K562 (cell line): Measurements from ENCODE around the gene TAC3. TPM values are rescaled to one million over a fixed set of nuclear protein-coding genes. Genes with fewer than 3 reads are reported as not detected.

ENCODE experiments used
- ATAC-seq: fragments of 200-7000 bp; cut with Tn5 transposase; 3 replicates; pipeline ENCODE4 v1.9.1; 2020; ENCODE audit warnings: moderate library complexity
- BruUV-seq: library from RNA; stranded (reverse); fragments of 400-500 nt; replicated peaks from 2 replicates; lab custom pipeline; 2021; lab: Mats Ljungman, UMichigan
- CTCF ChIA-PET: fragments of 300-600 bp; formaldehyde crosslinking; extraction: SDS; loops from one replicate; lab custom pipeline; 2021; ENCODE audit warnings: low intra/inter-chr PET ratio; lab: Yijun Ruan, JAX
- POLR2A ChIA-PET: fragments of 300-600, 350-650 bp; sonication (Branson Sonifier 250); formaldehyde crosslinking; extraction: SDS; loops from one replicate; lab custom pipeline; 2021; ENCODE audit warnings: antibody characterized with exemption, inconsistent platforms; lab: Yijun Ruan, JAX
- DNase-seq, 4 experiments: peaks; one replicate each; pipeline versions ENCODE4 v3.0.0 to v3.0.0-alpha.2; 2011 to 2018; ENCODE audit warnings: low spot score in 3 of 4, mixed read lengths in 3 of 4; ENCODE audit errors: extremely low read depth in 1 of 4
- FAIRE-seq: peaks from 2 replicates; lab custom pipeline; 2011; peaks lifted over from hg19 to GRCh38; lab: Jason Lieb, UNC
- H2AFZ ChIP-seq: 2 replicates; pipeline ENCODE4 v1.6.0; 2011; ENCODE audit warnings: low read depth, low read length, control low read depth, inconsistent platforms
- H3K27ac ChIP-seq: fragments of 200-600 bp; 3 replicates; pipeline ENCODE4 v1.8.0; 2011; ENCODE audit warnings: low read depth, mild to moderate bottlenecking, control low read depth, inconsistent platforms, low read length, moderate library complexity, mixed read lengths; ENCODE audit errors: extremely low read depth
- H3K27me3 ChIP-seq, 2 experiments: fragments of 300-600 bp in 1 of 2; 2 replicates in 1 of 2; 3 replicates in 1 of 2; pipeline versions ENCODE4 v1.6.0 to v1.8.0; 2011; ENCODE audit warnings: inconsistent platforms in 2 of 2, low read length in 2 of 2, mild to moderate bottlenecking in 1 of 2, mixed read lengths in 1 of 2, moderate library complexity in 1 of 2; ENCODE audit not compliant: control insufficient read depth in 2 of 2, insufficient read depth in 2 of 2
- H3K36me3 ChIP-seq: fragments of 300-600 bp; 3 replicates; pipeline ENCODE4 v1.8.0; 2011; ENCODE audit warnings: mild to moderate bottlenecking, low read length, inconsistent platforms; ENCODE audit not compliant: control insufficient read depth, insufficient read depth
- H3K4me1 ChIP-seq, 2 experiments: fragments of 200-600 bp in 1 of 2; replicated peaks in 1 of 2; 2 replicates in 1 of 2; 3 replicates in 1 of 2; pipeline versions ENCODE4 v1.5.1 to v1.8.0; 2011; ENCODE audit warnings: inconsistent platforms in 2 of 2, low read length in 2 of 2, mild to moderate bottlenecking in 1 of 2, mixed read lengths in 1 of 2, moderate library complexity in 1 of 2; ENCODE audit not compliant: control insufficient read depth in 2 of 2, insufficient read depth in 2 of 2
- H3K4me2 ChIP-seq: 2 replicates; pipeline ENCODE4 v1.6.1; 2011; ENCODE audit warnings: low read length, control low read depth, inconsistent platforms, mixed read lengths; ENCODE audit not compliant: insufficient read depth
- H3K4me3 ChIP-seq: fragments of 200-600 bp; sonication (generic), shearing (Covaris generic); 2 replicates; pipeline ENCODE4 v1.5.1; 2016; ENCODE audit warnings: control low read depth, inconsistent platforms
- H3K79me2 ChIP-seq: fragments of 200-600 bp; 3 replicates; pipeline ENCODE4 v1.8.0; 2011; ENCODE audit warnings: low read length, inconsistent platforms; ENCODE audit not compliant: control insufficient read depth, insufficient read depth
- H3K9ac ChIP-seq, 2 experiments: 2 replicates each; pipeline versions ENCODE4 v1.6.0 to v1.6.1; 2011; ENCODE audit warnings: low read depth in 2 of 2, low read length in 2 of 2, control low read depth in 1 of 2, inconsistent platforms in 1 of 2, mild to moderate bottlenecking in 1 of 2, mixed read lengths in 1 of 2; ENCODE audit not compliant: insufficient read depth in 1 of 2
- H3K9me1 ChIP-seq: one replicate; pipeline ENCODE4 v1.6.0; 2011; ENCODE audit warnings: inconsistent platforms, mild to moderate bottlenecking, low read length, moderate library complexity; ENCODE audit not compliant: control insufficient read depth, insufficient read depth
- H3K9me3 ChIP-seq: replicated peaks from 2 replicates; pipeline ENCODE4 v1.5.1; 2011; ENCODE audit warnings: low read depth, low read length, inconsistent platforms; ENCODE audit not compliant: control insufficient read depth, insufficient read depth
- H4K20me1 ChIP-seq: replicated peaks from 2 replicates; pipeline ENCODE4 v1.6.1; 2011; ENCODE audit warnings: low read length, inconsistent platforms, mixed read lengths; ENCODE audit not compliant: control insufficient read depth, insufficient read depth
- C11orf30 ChIP-seq: fragments of 450-650 bp; IDR thresholded peaks from 2 replicates; pipeline ENCODE4 v1.6.1; 2016; ENCODE audit warnings: low read depth, mild to moderate bottlenecking
- CEBPB ChIP-seq: fragments of 450-650 bp; IDR thresholded peaks from 2 replicates; pipeline ENCODE4 v1.6.1; 2016; ENCODE audit warnings: missing genetic modification characterization, missing compliant biosample characterization
- ZNF146 ChIP-seq: IDR thresholded peaks from one replicate; pipeline ENCODE4 v1.6.1; 2018; ENCODE audit warnings: missing compliant biosample characterization; ENCODE audit not compliant: unreplicated experiment
- ZNF316 ChIP-seq: fragments of 450-650 bp; IDR thresholded peaks from 2 replicates; pipeline ENCODE4 v1.6.1; 2016
- WGBS: fragments of 100-300 bp; shearing (Covaris generic); methylation state at CpG from one replicate; pipeline ENCODE4 v1.1.6; 2016; ENCODE audit warnings: low coverage, mixed read lengths; ENCODE audit not compliant: insufficient coverage; ENCODE audit errors: missing lambda C conversion rate; 5-methylcytosine and 5-hydroxymethylcytosine counted together
- in situ Hi-C: fragments of 300-500 bp; cut with MboI; formaldehyde crosslinking; loops from 4 replicates; pipeline ENCODE4 v1.15.0; 2018; ENCODE audit warnings: inconsistent platforms, mixed read lengths
- intact Hi-C: fragments of 100-400 bp; cut with micrococcal nuclease; formaldehyde crosslinking; loops from 2 replicates; pipeline ENCODE4 v1.14.2; 2022
- polyA plus RNA-seq, 8 experiments: library from polyadenylated mRNA; depleted of rRNA in 4 of 8; stranded (reverse) in 5 of 8; unstranded in 3 of 8; fragments of >200 nt; fragmentation: Nextera tagmentation in 2 of 8; fragmentation: Illumina TruSeq in 1 of 8; extraction: Ambion mirVana in 2 of 8; extraction: Trizol in 1 of 8; gene quantifications; 2 replicates each; pipeline versions ENCODE4 v1.2.1 to v1.2.3, GENCODE V29; 2011 to 2014; ENCODE audit warnings: inconsistent platforms in 1 of 8, missing spikeins in 1 of 8
- total RNA-seq, 7 experiments: library from RNA; depleted of rRNA in 6 of 7; stranded (reverse); fragments of >200 nt in 6 of 7; fragmentation: Illumina TruSeq in 2 of 7; extraction: Trizol in 2 of 7; gene quantifications; 2 replicates each; pipeline versions ENCODE4 v1.2.1 to v1.2.3, GENCODE V29; 2011 to 2021; ENCODE audit warnings: low replicate concordance in 1 of 7

Gene TAC3
- total and polyA plus RNA-seq, 9 of the 15 experiments (the other 6 are each of a cell fraction or from before 2014, with no cell fraction given) = 0.29 to 2.8 (median 1.4) TPM

DNA sequence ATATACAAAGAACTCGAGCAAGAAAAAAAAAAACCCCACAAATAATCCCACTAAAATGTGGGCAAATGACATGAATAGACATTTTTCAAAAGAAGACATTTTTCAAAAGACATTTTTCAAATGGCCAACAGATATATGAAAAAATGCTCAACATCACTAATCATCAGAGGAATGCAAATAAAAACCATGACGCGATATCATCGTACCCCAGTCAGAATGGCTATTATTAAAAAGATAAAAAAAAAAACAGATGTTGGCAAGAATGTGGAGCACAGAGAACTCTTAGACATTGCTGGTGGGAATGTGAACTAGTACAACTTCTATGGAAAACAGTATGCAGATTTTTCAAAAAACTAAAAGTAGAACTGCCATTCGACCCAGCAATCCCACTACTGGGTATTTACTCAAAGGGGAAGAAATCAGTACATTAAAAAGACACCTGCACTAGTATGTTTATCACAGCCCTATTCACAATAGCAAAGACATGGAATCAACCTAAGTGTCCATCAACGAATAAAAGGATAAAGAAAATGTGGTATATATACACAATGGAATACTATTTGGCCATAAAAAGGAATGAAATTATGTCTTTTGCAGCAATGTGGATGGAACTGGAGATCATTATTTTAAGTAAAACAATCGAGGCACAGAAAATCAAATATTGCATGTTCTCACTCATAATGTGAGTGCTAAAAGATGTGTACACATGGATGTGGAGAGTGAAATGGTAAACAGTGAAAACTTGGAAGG is 26.3 kb downstream of the TAC3 start:
- H3K36me3 ChIP-seq = no peaks in the 10 kb centered on the region
- H3K9ac ChIP-seq = no peak overlapping the region
- 69% methylated on average over 7 of the region's 7 CpGs for WGBS
- no peak overlapping the region for H3K4me2 ChIP-seq
- in situ Hi-C loops = loop anchor here (5.0 kb wide), 1 partner anchor 43 kb away; no protein-coding TSS in a partner anchor
- intact Hi-C loops = loop anchor here (2.0 to 5.0 kb wide), 3 partner anchors 17 to 233 kb away; partner anchors contain the start of genes SDR9C7 and ZBTB39
- no peak for FAIRE-seq
- TF ChIP-seq C11orf30 (peak; percentile 9; the same call in 1 of the 2 replicates), ZNF146 (CRISPR knock-in tag) (peak; percentile 62), CEBPB (tag) (no peak), ZNF316 (peak; percentile 38)
- ATAC-seq = no peak
- no peaks in the 10 kb centered on the region for H3K79me2 ChIP-seq
- BruUV-seq = no TSS peak
- ChIA-PET POLR2A (interaction anchor here (0.6 to 2.1 kb wide), 5 partner anchors 11 to 558 kb away, joined by 3 to 10 read pairs (median 4); partner anchors contain the start of gene NACA), CTCF (no interaction called here)
- H2AFZ ChIP-seq = no peak overlapping the region
- peaks cover 33 to 54% of the 10 kb centered on the region in 2 experiments for H3K4me1 ChIP-seq
- H3K9me1 ChIP-seq = no peaks in the 10 kb centered on the region
- H4K20me1 ChIP-seq = no peaks in the 10 kb centered on the region
- no peaks in the 10 kb centered on the region for H3K27me3 ChIP-seq
- no peak for DNase-seq
- no peak overlapping the region for H3K27ac ChIP-seq
- H3K4me3 ChIP-seq = no peak overlapping the region
- no peaks in the 10 kb centered on the region for H3K9me3 ChIP-seq
